Measurements from ENCODE around the gene CCZ1B. TPM values are rescaled to one million over a fixed set of nuclear protein-coding genes. Genes with fewer than 3 reads are reported as not detected.
"Not testable (repeated sequence)": the region's sequence is repeated elsewhere in the genome, so short reads cannot be mapped to it uniquely, and the experiment has no call there.

CCZ1B gene
- total RNA-seq (ENCODE audit: low replicate concordance) = 49.5 and 70.0 TPM in 2 replicates
- long read RNA-seq, partial matches to known transcripts = 3 of 11 reads
- long read RNA-seq, other reads (novel, unspliced or antisense) = 3 of 11 reads

GRCh38 chr7:6826151-6826550 is at the start of gene CCZ1B:
Gene CCZ1B (minus strand): TSS chr7:6826275. CDS start chr7:6826197, 78 bp downstream.
- H3K36me3 Mint-ChIP-seq; H3K9me3 Mint-ChIP-seq; H3K4me1 Mint-ChIP-seq (ENCODE audit: unreplicated experiment): not testable (repeated sequence)
- peak within 1 kb of the TSS; percentile 97 for H3K4me3 Mint-ChIP-seq
- peak; percentile 25 for TF ChIP-seq CTCF (conservative IDR thresholded peaks at IDR 0.05)
- peaks cover 18% of the 10 kb centered on the region for H3K27me3 Mint-ChIP-seq
- H3K27ac Mint-ChIP-seq = peak within 1 kb of the TSS; percentile 91
- peak; percentile 80 for DNase-seq (ENCODE audit: extremely low spot score, unreplicated experiment)

GRCh38 chr7:6875022-6875421 is 48.9 kb upstream of the CCZ1B start:
- not testable (repeated sequence) for H3K4me3 Mint-ChIP-seq; DNase-seq (ENCODE audit: extremely low spot score, unreplicated experiment); H3K36me3 Mint-ChIP-seq; H3K4me1 Mint-ChIP-seq (ENCODE audit: unreplicated experiment); H3K27me3 Mint-ChIP-seq; H3K27ac Mint-ChIP-seq; H3K9me3 Mint-ChIP-seq

- not testable (repeated sequence) for DNase-seq (ENCODE audit: extremely low spot score, unreplicated experiment); H3K4me3 Mint-ChIP-seq; H3K27me3 Mint-ChIP-seq; H3K36me3 Mint-ChIP-seq; H3K9me3 Mint-ChIP-seq; H3K4me1 Mint-ChIP-seq (ENCODE audit: unreplicated experiment); H3K27ac Mint-ChIP-seq
These were observed 46.3 kb upstream of the CCZ1B start for GRCh38 chr7:6872246-6872945.

GRCh38 chr7:6871421-6872144 is 45.5 kb upstream of the CCZ1B start:
- H3K4me3 Mint-ChIP-seq; H3K4me1 Mint-ChIP-seq (ENCODE audit: unreplicated experiment); H3K9me3 Mint-ChIP-seq; H3K27me3 Mint-ChIP-seq; H3K36me3 Mint-ChIP-seq; H3K27ac Mint-ChIP-seq; DNase-seq (ENCODE audit: extremely low spot score, unreplicated experiment): not testable (repeated sequence)

GRCh38 chr7:6864751-6865150 is 38.7 kb upstream of the CCZ1B start:
- H3K27me3 Mint-ChIP-seq; H3K27ac Mint-ChIP-seq; DNase-seq (ENCODE audit: extremely low spot score, unreplicated experiment); H3K4me3 Mint-ChIP-seq; H3K4me1 Mint-ChIP-seq (ENCODE audit: unreplicated experiment); H3K9me3 Mint-ChIP-seq; H3K36me3 Mint-ChIP-seq: not testable (repeated sequence)

- not testable (repeated sequence) for H3K27ac Mint-ChIP-seq; H3K4me1 Mint-ChIP-seq (ENCODE audit: unreplicated experiment); H3K4me3 Mint-ChIP-seq
These were observed 38.1 kb upstream of the CCZ1B start for GRCh38 chr7:6864188-6864587.

GRCh38 chr7:6862876-6863275 is 36.8 kb upstream of the CCZ1B start:
- not testable (repeated sequence) for H3K27ac Mint-ChIP-seq; H3K4me1 Mint-ChIP-seq (ENCODE audit: unreplicated experiment); DNase-seq (ENCODE audit: extremely low spot score, unreplicated experiment); H3K9me3 Mint-ChIP-seq; H3K4me3 Mint-ChIP-seq; H3K27me3 Mint-ChIP-seq; H3K36me3 Mint-ChIP-seq

More at GRCh38 chr7:6864188-6864587, 38.1 kb upstream of the CCZ1B start:
- DNase-seq (ENCODE audit: extremely low spot score, unreplicated experiment); H3K36me3 Mint-ChIP-seq; H3K27me3 Mint-ChIP-seq; H3K9me3 Mint-ChIP-seq: not testable (repeated sequence)

GRCh38 chr7:6857721-6858314 is 31.7 kb upstream of the CCZ1B start:
- H3K4me1 Mint-ChIP-seq (ENCODE audit: unreplicated experiment); H3K27ac Mint-ChIP-seq; H3K4me3 Mint-ChIP-seq; H3K27me3 Mint-ChIP-seq; H3K9me3 Mint-ChIP-seq; H3K36me3 Mint-ChIP-seq: not testable (repeated sequence)
- peak; percentile 80 for DNase-seq (ENCODE audit: extremely low spot score, unreplicated experiment)
- peak; percentile 86 for TF ChIP-seq CTCF (conservative IDR thresholded peaks at IDR 0.05)

- H3K4me3 Mint-ChIP-seq = peak overlapping the region; percentile 86
- not testable (repeated sequence) for H3K9me3 Mint-ChIP-seq; H3K4me1 Mint-ChIP-seq (ENCODE audit: unreplicated experiment); DNase-seq (ENCODE audit: extremely low spot score, unreplicated experiment); H3K36me3 Mint-ChIP-seq; H3K27me3 Mint-ChIP-seq; H3K27ac Mint-ChIP-seq
These were observed 29.6 kb upstream of the CCZ1B start for GRCh38 chr7:6855563-6856131.

GRCh38 chr7:6854747-6855562 is 28.9 kb upstream of the CCZ1B start:
- H3K27me3 Mint-ChIP-seq; H3K27ac Mint-ChIP-seq; H3K9me3 Mint-ChIP-seq; DNase-seq (ENCODE audit: extremely low spot score, unreplicated experiment); H3K36me3 Mint-ChIP-seq; H3K4me1 Mint-ChIP-seq (ENCODE audit: unreplicated experiment): not testable (repeated sequence)
- H3K4me3 Mint-ChIP-seq = peak overlapping the region; percentile 81

GRCh38 chr7:6853681-6854080 is 27.6 kb upstream of the CCZ1B start:
- H3K4me1 Mint-ChIP-seq (ENCODE audit: unreplicated experiment) = not testable (repeated sequence)

More at GRCh38 chr7:6853681-6854080, 27.6 kb upstream of the CCZ1B start:
- H3K27me3 Mint-ChIP-seq; H3K36me3 Mint-ChIP-seq; DNase-seq (ENCODE audit: extremely low spot score, unreplicated experiment); H3K9me3 Mint-ChIP-seq: not testable (repeated sequence)
- Mint-ChIP-seq H3K4me3 (peak overlapping the region; percentile 78), H3K27ac (peak overlapping the region; percentile 64)

Data from type B pancreatic cell (in vitro differentiated cells).